ENCODE results near the gene BGN. TPM values are rescaled to one million over a fixed set of nuclear protein-coding genes. Genes with fewer than 3 reads are reported as not detected.

The BGN gene
- total and polyA plus RNA-seq, 2 experiments from 2014 or later, result 0.87 to 1.8 TPM

DNA sequence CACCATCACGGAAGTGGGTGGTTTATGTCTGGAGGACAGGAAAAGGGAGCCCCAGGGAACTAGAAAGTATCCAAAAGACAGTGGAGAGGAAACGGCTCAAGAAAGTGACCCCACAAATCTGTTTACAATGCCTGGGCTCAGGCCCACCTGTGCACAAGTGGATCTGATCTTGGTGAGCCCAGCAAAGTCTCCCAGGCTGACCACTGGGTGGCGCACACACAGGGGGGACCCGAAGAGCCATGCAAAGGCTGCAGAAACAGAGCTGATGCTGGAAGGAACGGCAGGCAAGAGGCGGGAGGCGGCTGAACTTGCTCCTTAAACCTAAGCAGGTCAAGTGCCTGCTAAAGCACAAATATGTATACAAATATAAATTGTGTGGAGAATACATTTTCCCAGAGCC, 34.0 kb upstream of the BGN start:
- H3K27me3 ChIP-seq (ENCODE audit: insufficient read depth), result no peaks in the 10 kb centered on the region
- H3K4me3 ChIP-seq, result no peak overlapping the region
- ATAC-seq (peak; percentile 93), DNase-seq (ENCODE audit: low spot score) (peak; percentile 71)
- Mint-ChIP-seq H3K4me1 (no peaks in the 10 kb centered on the region), H3K27me3 (ENCODE audit: insufficient read depth, low read depth, poor library complexity) (peaks cover 15% of the 10 kb centered on the region), H3K36me3 (ENCODE audit: low read depth) (peaks cover 17% of the 10 kb centered on the region; the same call in 2 of the 3 replicates), H3K4me3 (no peak overlapping the region), H3K9me3 (no peaks in the 10 kb centered on the region), H3K27ac (no peak overlapping the region)
- no peak overlapping the region for H3K4me2 ChIP-seq
- H2AFZ ChIP-seq, result no peak overlapping the region
- no peaks in the 10 kb centered on the region for H3K9me2 ChIP-seq (ENCODE audit: insufficient read depth)
- H4K20me1 ChIP-seq (replicated peaks; ENCODE audit: insufficient read depth), result no peaks in the 10 kb centered on the region; the same call in 1 of the 2 replicates
- H3K36me3 ChIP-seq (ENCODE audit: insufficient read depth), result no peaks in the 10 kb centered on the region
- no peaks in the 10 kb centered on the region for H3K4me1 ChIP-seq (ENCODE audit: insufficient read depth)
- TF ChIP-seq, protein P1, sequence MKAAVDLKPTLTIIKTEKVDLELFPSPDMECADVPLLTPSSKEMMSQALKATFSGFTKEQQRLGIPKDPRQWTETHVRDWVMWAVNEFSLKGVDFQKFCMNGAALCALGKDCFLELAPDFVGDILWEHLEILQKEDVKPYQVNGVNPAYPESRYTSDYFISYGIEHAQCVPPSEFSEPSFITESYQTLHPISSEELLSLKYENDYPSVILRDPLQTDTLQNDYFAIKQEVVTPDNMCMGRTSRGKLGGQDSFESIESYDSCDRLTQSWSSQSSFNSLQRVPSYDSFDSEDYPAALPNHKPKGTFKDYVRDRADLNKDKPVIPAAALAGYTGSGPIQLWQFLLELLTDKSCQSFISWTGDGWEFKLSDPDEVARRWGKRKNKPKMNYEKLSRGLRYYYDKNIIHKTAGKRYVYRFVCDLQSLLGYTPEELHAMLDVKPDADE (IDR thresholded peaks at IDR 0.05), result no peak
- TF ChIP-seq, protein P2, sequence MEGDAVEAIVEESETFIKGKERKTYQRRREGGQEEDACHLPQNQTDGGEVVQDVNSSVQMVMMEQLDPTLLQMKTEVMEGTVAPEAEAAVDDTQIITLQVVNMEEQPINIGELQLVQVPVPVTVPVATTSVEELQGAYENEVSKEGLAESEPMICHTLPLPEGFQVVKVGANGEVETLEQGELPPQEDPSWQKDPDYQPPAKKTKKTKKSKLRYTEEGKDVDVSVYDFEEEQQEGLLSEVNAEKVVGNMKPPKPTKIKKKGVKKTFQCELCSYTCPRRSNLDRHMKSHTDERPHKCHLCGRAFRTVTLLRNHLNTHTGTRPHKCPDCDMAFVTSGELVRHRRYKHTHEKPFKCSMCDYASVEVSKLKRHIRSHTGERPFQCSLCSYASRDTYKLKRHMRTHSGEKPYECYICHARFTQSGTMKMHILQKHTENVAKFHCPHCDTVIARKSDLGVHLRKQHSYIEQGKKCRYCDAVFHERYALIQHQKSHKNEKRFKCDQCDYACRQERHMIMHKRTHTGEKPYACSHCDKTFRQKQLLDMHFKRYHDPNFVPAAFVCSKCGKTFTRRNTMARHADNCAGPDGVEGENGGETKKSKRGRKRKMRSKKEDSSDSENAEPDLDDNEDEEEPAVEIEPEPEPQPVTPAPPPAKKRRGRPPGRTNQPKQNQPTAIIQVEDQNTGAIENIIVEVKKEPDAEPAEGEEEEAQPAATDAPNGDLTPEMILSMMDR (conservative IDR thresholded peaks at IDR 0.05; ENCODE audit: low read depth in 2 of 2), result peak; percentile 68 to 77
- TF ChIP-seq EZH2phosphoT487 (IDR thresholded peaks at IDR 0.05; ENCODE audit: unreplicated experiment) (no peak), ZNF114 (CRISPR knock-in tag; IDR thresholded peaks at IDR 0.05) (no peak)
- no peak overlapping the region for H3K27ac ChIP-seq (ENCODE audit: low read depth)
- no peaks in the 10 kb centered on the region for H3K79me2 ChIP-seq (replicated peaks; ENCODE audit: insufficient read depth)
- no peaks in the 10 kb centered on the region for H3F3A ChIP-seq (replicated peaks; ENCODE audit: low read depth)

DNA sequence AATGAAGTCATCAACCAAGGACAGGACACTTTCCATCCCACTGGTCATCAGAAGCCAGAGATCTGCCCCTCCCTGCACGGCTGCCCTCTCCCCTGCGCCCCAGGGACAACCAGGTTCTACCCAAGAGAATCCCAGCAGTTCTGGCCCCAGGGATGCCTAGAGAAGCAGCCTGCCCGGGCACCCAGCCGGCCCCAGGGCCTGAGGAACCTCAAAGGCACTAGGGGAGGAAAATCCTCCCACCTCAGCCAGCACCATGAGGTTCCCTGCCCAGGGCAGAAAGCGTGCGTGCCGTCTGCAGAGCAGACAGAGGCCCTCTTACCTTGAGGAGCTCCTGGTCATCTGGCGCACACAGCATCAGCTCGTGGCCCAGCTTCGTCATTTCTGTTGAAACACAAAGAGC, 32.5 kb upstream of the BGN start:
- H2AFZ ChIP-seq, result no peak overlapping the region
- Mint-ChIP-seq H3K4me1 (no peaks in the 10 kb centered on the region), H3K4me3 (no peak overlapping the region), H3K36me3 (ENCODE audit: low read depth) (peaks cover 18% of the 10 kb centered on the region; the same call in 2 of the 3 replicates), H3K27me3 (ENCODE audit: insufficient read depth, low read depth, poor library complexity) (peaks cover 16% of the 10 kb centered on the region), H3K27ac (no peak overlapping the region), H3K9me3 (no peaks in the 10 kb centered on the region)
- H3K36me3 ChIP-seq (ENCODE audit: insufficient read depth), result no peaks in the 10 kb centered on the region
- H3K27ac ChIP-seq (ENCODE audit: low read depth), result no peak overlapping the region
- H3F3A ChIP-seq (replicated peaks; ENCODE audit: low read depth), result no peaks in the 10 kb centered on the region
- H3K9me2 ChIP-seq (ENCODE audit: insufficient read depth), result no peaks in the 10 kb centered on the region
- no peak overlapping the region for H3K4me3 ChIP-seq
- no peaks in the 10 kb centered on the region; the same call in 1 of the 2 replicates for H4K20me1 ChIP-seq (replicated peaks; ENCODE audit: insufficient read depth)
- no peaks in the 10 kb centered on the region for H3K79me2 ChIP-seq (replicated peaks; ENCODE audit: insufficient read depth)
- no peaks in the 10 kb centered on the region for H3K27me3 ChIP-seq (ENCODE audit: insufficient read depth)
- ATAC-seq (no peak), DNase-seq (ENCODE audit: low spot score) (no peak)
- H3K4me1 ChIP-seq (ENCODE audit: insufficient read depth), result no peaks in the 10 kb centered on the region
- no peak overlapping the region for H3K4me2 ChIP-seq
- TF ChIP-seq, protein P3, sequence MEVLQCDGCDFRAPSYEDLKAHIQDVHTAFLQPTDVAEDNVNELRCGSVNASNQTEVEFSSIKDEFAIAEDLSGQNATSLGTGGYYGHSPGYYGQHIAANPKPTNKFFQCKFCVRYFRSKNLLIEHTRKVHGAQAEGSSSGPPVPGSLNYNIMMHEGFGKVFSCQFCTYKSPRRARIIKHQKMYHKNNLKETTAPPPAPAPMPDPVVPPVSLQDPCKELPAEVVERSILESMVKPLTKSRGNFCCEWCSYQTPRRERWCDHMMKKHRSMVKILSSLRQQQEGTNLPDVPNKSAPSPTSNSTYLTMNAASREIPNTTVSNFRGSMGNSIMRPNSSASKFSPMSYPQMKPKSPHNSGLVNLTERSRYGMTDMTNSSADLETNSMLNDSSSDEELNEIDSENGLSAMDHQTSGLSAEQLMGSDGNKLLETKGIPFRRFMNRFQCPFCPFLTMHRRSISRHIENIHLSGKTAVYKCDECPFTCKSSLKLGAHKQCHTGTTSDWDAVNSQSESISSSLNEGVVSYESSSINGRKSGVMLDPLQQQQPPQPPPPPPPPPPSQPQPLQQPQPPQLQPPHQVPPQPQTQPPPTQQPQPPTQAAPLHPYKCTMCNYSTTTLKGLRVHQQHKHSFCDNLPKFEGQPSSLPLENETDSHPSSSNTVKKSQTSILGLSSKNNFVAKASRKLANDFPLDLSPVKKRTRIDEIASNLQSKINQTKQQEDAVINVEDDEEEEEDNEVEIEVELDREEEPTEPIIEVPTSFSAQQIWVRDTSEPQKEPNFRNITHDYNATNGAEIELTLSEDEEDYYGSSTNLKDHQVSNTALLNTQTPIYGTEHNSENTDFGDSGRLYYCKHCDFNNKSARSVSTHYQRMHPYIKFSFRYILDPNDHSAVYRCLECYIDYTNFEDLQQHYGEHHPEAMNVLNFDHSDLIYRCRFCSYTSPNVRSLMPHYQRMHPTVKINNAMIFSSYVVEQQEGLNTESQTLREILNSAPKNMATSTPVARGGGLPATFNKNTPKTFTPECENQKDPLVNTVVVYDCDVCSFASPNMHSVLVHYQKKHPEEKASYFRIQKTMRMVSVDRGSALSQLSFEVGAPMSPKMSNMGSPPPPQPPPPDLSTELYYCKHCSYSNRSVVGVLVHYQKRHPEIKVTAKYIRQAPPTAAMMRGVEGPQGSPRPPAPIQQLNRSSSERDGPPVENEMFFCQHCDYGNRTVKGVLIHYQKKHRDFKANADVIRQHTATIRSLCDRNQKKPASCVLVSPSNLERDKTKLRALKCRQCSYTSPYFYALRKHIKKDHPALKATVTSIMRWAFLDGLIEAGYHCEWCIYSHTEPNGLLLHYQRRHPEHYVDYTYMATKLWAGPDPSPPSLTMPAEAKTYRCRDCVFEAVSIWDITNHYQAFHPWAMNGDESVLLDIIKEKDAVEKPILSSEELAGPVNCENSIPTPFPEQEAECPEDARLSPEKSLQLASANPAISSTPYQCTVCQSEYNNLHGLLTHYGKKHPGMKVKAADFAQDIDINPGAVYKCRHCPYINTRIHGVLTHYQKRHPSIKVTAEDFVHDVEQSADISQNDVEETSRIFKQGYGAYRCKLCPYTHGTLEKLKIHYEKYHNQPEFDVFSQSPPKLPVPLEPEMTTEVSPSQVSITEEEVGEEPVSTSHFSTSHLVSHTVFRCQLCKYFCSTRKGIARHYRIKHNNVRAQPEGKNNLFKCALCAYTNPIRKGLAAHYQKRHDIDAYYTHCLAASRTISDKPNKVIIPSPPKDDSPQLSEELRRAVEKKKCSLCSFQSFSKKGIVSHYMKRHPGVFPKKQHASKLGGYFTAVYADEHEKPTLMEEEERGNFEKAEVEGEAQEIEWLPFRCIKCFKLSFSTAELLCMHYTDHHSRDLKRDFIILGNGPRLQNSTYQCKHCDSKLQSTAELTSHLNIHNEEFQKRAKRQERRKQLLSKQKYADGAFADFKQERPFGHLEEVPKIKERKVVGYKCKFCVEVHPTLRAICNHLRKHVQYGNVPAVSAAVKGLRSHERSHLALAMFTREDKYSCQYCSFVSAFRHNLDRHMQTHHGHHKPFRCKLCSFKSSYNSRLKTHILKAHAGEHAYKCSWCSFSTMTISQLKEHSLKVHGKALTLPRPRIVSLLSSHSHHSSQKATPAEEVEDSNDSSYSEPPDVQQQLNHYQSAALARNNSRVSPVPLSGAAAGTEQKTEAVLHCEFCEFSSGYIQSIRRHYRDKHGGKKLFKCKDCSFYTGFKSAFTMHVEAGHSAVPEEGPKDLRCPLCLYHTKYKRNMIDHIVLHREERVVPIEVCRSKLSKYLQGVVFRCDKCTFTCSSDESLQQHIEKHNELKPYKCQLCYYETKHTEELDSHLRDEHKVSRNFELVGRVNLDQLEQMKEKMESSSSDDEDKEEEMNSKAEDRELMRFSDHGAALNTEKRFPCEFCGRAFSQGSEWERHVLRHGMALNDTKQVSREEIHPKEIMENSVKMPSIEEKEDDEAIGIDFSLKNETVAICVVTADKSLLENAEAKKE (CRISPR knock-in tag; IDR thresholded peaks at IDR 0.05), result no peak
- TF ChIP-seq, protein P2 (conservative IDR thresholded peaks at IDR 0.05; ENCODE audit: low read depth in 2 of 2), result no peak
- TF ChIP-seq CREB1 (CRISPR knock-in tag; IDR thresholded peaks at IDR 0.05; ENCODE audit: low read depth) (no peak), NANOG (IDR thresholded peaks at IDR 0.05; ENCODE audit: borderline replicate concordance) (no peak), STAT1 (IDR thresholded peaks at IDR 0.05; ENCODE audit: unreplicated experiment) (no peak), ZNF114 (CRISPR knock-in tag; IDR thresholded peaks at IDR 0.05) (no peak), JUNB (IDR thresholded peaks at IDR 0.05; ENCODE audit: unreplicated experiment) (no peak), EZH2 (IDR thresholded peaks at IDR 0.05; ENCODE audit: low read depth, unreplicated experiment) (no peak), POLR2AphosphoS5 (IDR thresholded peaks at IDR 0.05; ENCODE audit: low read depth) (no peak)

Data from GM23338 (cell line).